A549 treated with AZD9567 at 1 μM for 4 hours (cell line): ENCODE measurements around the gene LYAR. TPM values are rescaled to one million over a fixed set of nuclear protein-coding genes. Genes with fewer than 3 reads are reported as not detected.

Experiments used
- total RNA-seq: library from RNA; stranded (reverse); fragments of 200-300 nt; extraction: Qiagen RNA extraction; gene quantifications from 5 replicates; pipeline ENCODE4 v1.2.3, GENCODE V29; 2022; ENCODE audit not compliant: insufficient read depth

The LYAR gene
- total RNA-seq: 28.7 to 36.6 TPM (median 30.3 TPM) in 5 replicates

DNA sequence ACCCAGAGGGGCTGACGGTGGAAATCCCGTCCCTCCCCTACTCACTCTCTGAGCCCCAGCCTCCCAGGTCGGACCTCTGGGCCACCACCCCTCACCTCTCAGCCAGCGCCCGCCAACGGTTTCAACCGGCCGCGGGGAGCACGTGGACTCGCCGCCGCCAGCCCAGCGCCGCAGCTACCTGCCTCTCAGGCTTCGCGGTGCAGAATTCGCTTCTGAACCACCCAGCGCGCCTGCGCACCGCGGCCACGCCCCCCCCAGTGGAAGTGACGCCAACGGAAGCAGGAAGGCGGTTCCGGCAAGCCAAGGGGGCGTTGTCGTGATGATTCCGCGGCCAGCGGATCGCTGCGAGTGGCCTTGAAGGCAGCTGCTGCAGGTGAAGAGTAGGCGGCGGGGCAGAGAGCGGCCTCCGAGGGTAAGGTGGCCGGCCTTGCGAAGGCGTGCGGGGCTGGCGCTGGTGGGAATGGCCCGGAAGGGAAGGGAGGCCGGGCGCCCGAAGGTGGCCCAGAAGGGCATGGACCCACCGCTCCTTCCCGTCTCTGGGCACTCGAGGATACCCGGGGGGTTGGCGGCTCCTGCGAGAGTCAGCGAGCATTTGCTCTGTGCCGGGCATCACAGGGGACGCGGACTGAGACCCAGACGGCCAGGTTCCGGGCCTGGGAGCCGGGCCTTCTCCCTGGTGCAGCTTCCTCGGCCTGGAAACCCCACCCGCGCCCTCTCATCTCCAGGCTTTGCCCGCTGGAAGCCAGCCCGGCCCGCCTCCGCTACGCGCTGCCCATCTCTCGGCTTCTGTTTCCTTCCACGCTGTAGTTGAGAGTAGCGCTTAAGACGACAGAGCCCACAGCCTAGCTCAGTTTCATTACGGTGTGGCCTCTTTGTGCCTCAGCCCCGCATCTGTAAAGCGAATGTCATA, at the start of gene LYAR, which contains the start of gene ZBTB49:
Gene LYAR (minus strand): TSS at position 214 of the 910 bp plus-strand sequence. CDS start 6,412 bp downstream, outside the sequence.
Gene ZBTB49 (plus strand): TSS at position 311 of the 910 bp plus-strand sequence. CDS start 9,695 bp downstream, outside the sequence.

GRCh38 chr4:4248029-4248884, 41.7 kb downstream of the LYAR start, which contains the start of gene TMEM128:
TSS of gene TMEM128 (minus strand) at chr4:4248223. CDS start at chr4:4248202, 21 bp downstream.

GRCh38 chr4:4226606-4227438, 63.1 kb downstream of the LYAR start, which contains the start of gene OTOP1:
TSS of gene OTOP1 (minus strand) at chr4:4226929. CDS start at chr4:4226864, 65 bp downstream.

Other genes with a start within 250 kb of the LYAR start
- not detected in 5 replicates for gene OTOP1, start 63.2 kb downstream of the LYAR start, total RNA-seq
- 10.8 to 14.9 TPM (median 14.5 TPM) in 5 replicates for gene TMEM128, start 41.9 kb downstream of the LYAR start, total RNA-seq
- 2.3 to 3.0 TPM (median 2.7 TPM) in 5 replicates for gene ZBTB49, start 97 bp upstream of the LYAR start, total RNA-seq
- gene NSG1, start 96.9 kb upstream of the LYAR start, total RNA-seq: 4.1 to 7.1 TPM (median 5.1 TPM) in 5 replicates